PC-3 (cell line): ENCODE data around the gene SLC7A9. TPM values are rescaled to one million over a fixed set of nuclear protein-coding genes. Genes with fewer than 3 reads are reported as not detected.
"Not testable (repeated sequence)": the region's sequence is repeated elsewhere in the genome, so short reads cannot be mapped to it uniquely, and the experiment has no call there.

Experiments
- ATAC-seq: fragments of 200-7000 bp; cut with Tn5 transposase; 2 replicates; pipeline ENCODE4 v1.9.1; 2020; ENCODE audit warnings: mild to moderate bottlenecking, moderate library complexity
- BruUV-seq: library from RNA; stranded (reverse); fragments of 400-500 nt; replicated peaks from 2 replicates; lab custom pipeline; 2021; lab: Mats Ljungman, UMichigan
- CTCF ChIA-PET: fragments of 300-600 bp; sonication (Branson Sonifier 250); formaldehyde crosslinking; loops from one replicate; lab custom pipeline; 2022; ENCODE audit warnings: antibody characterized with exemption; lab: Charles Lee
- POLR2A ChIA-PET: fragments of 300-600 bp; sonication (Branson Sonifier 250); formaldehyde crosslinking; loops from one replicate; lab custom pipeline; 2022; ENCODE audit warnings: antibody characterized with exemption; ENCODE audit not compliant: unreplicated experiment; lab: Charles Lee
- DNase-seq: peaks from one replicate; pipeline ENCODE4 v3.0.0-alpha.2; 2015
- H2AFZ ChIP-seq: fragments of 300-600 bp; sonication (generic); 2 replicates; pipeline ENCODE4 v1.6.0; 2016; ENCODE audit warnings: antibody characterized with exemption, low read length
- H3F3A ChIP-seq: fragments of 300-600 bp; sonication (generic); one replicate; pipeline ENCODE4 v1.6.0; 2017; ENCODE audit warnings: antibody characterized with exemption, low read length, control low read depth, mild to moderate bottlenecking; ENCODE audit not compliant: unreplicated experiment
- H3K27ac ChIP-seq: fragments of 300-600 bp; sonication (generic); 2 replicates; pipeline ENCODE4 v1.5.1; 2016; ENCODE audit warnings: mild to moderate bottlenecking, low read length
- H3K27me3 ChIP-seq: fragments of 300-600 bp; sonication (generic); 2 replicates; pipeline ENCODE4 v1.6.1; 2016; ENCODE audit warnings: low read length, mixed read lengths
- H3K36me3 ChIP-seq: fragments of 300-600 bp; sonication (generic); 2 replicates; pipeline ENCODE4 v1.6.1; 2016; ENCODE audit warnings: low read depth, mixed run types, low read length, mixed read lengths
- H3K4me1 ChIP-seq: fragments of 300-600 bp; sonication (generic); 2 replicates; pipeline ENCODE4 v1.5.1; 2016; ENCODE audit warnings: low read length; ENCODE audit not compliant: insufficient read depth
- H3K4me2 ChIP-seq: fragments of 300-600 bp; sonication (generic); 2 replicates; pipeline ENCODE4 v1.6.0; 2016; ENCODE audit warnings: low read length
- H3K4me3 ChIP-seq: fragments of 300-600 bp; sonication (generic); 2 replicates; pipeline ENCODE4 v1.5.1; 2016; ENCODE audit warnings: mild to moderate bottlenecking, low read length, mixed read lengths
- H3K79me2 ChIP-seq: fragments of 300-600 bp; sonication (generic); 2 replicates; pipeline ENCODE4 v1.6.1; 2017; ENCODE audit warnings: low read length, mixed read lengths
- H3K9ac ChIP-seq: fragments of 300-600 bp; sonication (generic); 2 replicates; pipeline ENCODE4 v1.6.0; 2016; ENCODE audit warnings: mild to moderate bottlenecking, low read length
- H3K9me2 ChIP-seq: fragments of 300-600 bp; sonication (generic); replicated peaks from 2 replicates; pipeline ENCODE4 v1.6.1; 2016; ENCODE audit warnings: mixed run types, low read length, mixed read lengths
- H3K9me3 ChIP-seq: fragments of 300-600 bp; sonication (generic); 2 replicates; pipeline ENCODE4 v1.6.1; 2016; ENCODE audit warnings: low read length, mixed read lengths
- H4K20me1 ChIP-seq: fragments of 300-600 bp; sonication (generic); 2 replicates; pipeline ENCODE4 v1.6.1; 2016; ENCODE audit warnings: low read length, mixed read lengths
- CTCF ChIP-seq: fragments of 300-600 bp; sonication (generic); conservative IDR thresholded peaks from 2 replicates; pipeline ENCODE4 v1.5.1; 2017; ENCODE audit warnings: antibody characterized with exemption, low read depth, mild to moderate bottlenecking, low read length
- EZH2 ChIP-seq: fragments of 300-600 bp; sonication (generic); IDR thresholded peaks from one replicate; pipeline ENCODE4 v1.6.1; 2017; ENCODE audit warnings: antibody characterized with exemption, mild to moderate bottlenecking, low read length; ENCODE audit not compliant: unreplicated experiment
- EZH2phosphoT487 ChIP-seq: fragments of 300-600 bp; sonication (generic); IDR thresholded peaks from 2 replicates; pipeline ENCODE4 v1.6.1; 2018; ENCODE audit warnings: mild to moderate bottlenecking, antibody characterized with exemption, low read length, borderline replicate concordance
- intact Hi-C: fragments of 100-400 bp; cut with micrococcal nuclease; formaldehyde crosslinking; loops from 2 replicates; pipeline ENCODE4 v1.9.0; 2023
- total RNA-seq: library from RNA; depleted of rRNA; stranded (reverse); fragments of >200 nt; gene quantifications from 2 replicates; pipeline ENCODE4 v1.2.3, GENCODE V29; 2014

SLC7A9 gene
- total RNA-seq, 1 experiment from 2014 or later: not detected

GRCh38 chr19:32887572-32888215 is 18.1 kb upstream of the SLC7A9 start:
- POLR2A ChIA-PET: no interaction called here
- Histone ChIP-seq H3K9ac (no peak overlapping the region), H3K36me3 (no peaks in the 10 kb centered on the region; the same call in 1 of the 2 replicates), H3K27ac (no peak overlapping the region), H3F3A (no peaks in the 10 kb centered on the region), H3K79me2 (no peaks in the 10 kb centered on the region), H3K4me2 (no peak overlapping the region), H3K9me2 (no peaks in the 10 kb centered on the region), H4K20me1 (no peaks in the 10 kb centered on the region), H3K9me3 (no peaks in the 10 kb centered on the region), H3K4me1 (no peaks in the 10 kb centered on the region), H2AFZ (no peak overlapping the region), H3K27me3 (no peaks in the 10 kb centered on the region), H3K4me3 (no peak overlapping the region)
- CTCF ChIA-PET: no interaction called here
- ATAC-seq (no peak), DNase-seq (no peak)
- intact Hi-C loops: no loop called here
- TF ChIP-seq CTCF: no peak
- TF ChIP-seq EZH2: no peak
- no peak for TF ChIP-seq EZH2phosphoT487
- BruUV-seq: no TSS peak

GRCh38 chr19:32886241-32886640 is 16.7 kb upstream of the SLC7A9 start:
- no peaks in the 10 kb centered on the region for H3K9me2 ChIP-seq
- no peak overlapping the region for H3K27ac ChIP-seq
- H3K9me3 ChIP-seq: no peaks in the 10 kb centered on the region
- ChIA-PET CTCF (no interaction called here), POLR2A (no interaction called here)
- intact Hi-C loops: no loop called here
- no peaks in the 10 kb centered on the region for H3K27me3 ChIP-seq
- H3K79me2 ChIP-seq: no peaks in the 10 kb centered on the region
- no peaks in the 10 kb centered on the region for H4K20me1 ChIP-seq
- H3F3A ChIP-seq: no peaks in the 10 kb centered on the region
- H3K4me1 ChIP-seq: no peaks in the 10 kb centered on the region
- no peak overlapping the region for H2AFZ ChIP-seq
- DNase-seq: no peak
- no peak overlapping the region for H3K9ac ChIP-seq
- TF ChIP-seq EZH2 (no peak), CTCF (no peak), EZH2phosphoT487 (no peak)
- no peak for ATAC-seq
- H3K4me3 ChIP-seq: no peak overlapping the region
- no TSS peak for BruUV-seq
- no peak overlapping the region for H3K4me2 ChIP-seq
- H3K36me3 ChIP-seq: no peaks in the 10 kb centered on the region

GRCh38 chr19:32885255-32885654 is 15.7 kb upstream of the SLC7A9 start:
- H3K36me3 ChIP-seq, CTCF ChIA-PET, H3K4me2 ChIP-seq, H3K4me3 ChIP-seq, H3K9me3 ChIP-seq, intact Hi-C loops, H3K9ac ChIP-seq, POLR2A ChIA-PET, H3K9me2 ChIP-seq, H2AFZ ChIP-seq, H3F3A ChIP-seq, H3K79me2 ChIP-seq, H4K20me1 ChIP-seq, H3K27ac ChIP-seq, ATAC-seq, H3K4me1 ChIP-seq, H3K27me3 ChIP-seq, BruUV-seq, DNase-seq: not testable (repeated sequence)
